Transverse colon (tissue), 4 donors: Measurements from ENCODE around the gene HELZ. TPM values are rescaled to one million over a fixed set of nuclear protein-coding genes. Genes with fewer than 3 reads are reported as not detected.
"Not testable (repeated sequence)": the region's sequence is repeated elsewhere in the genome, so short reads cannot be mapped to it uniquely, and the experiment has no call there.

Source experiments
- DNase-seq: peaks from one replicate; pipeline ENCODE4 v3.0.0-alpha.2; 2019
- H3K27ac ChIP-seq, 4 donors: fragments of 200-600 bp; sonication (generic); 2 replicates each; pipeline ENCODE4 v1.5.1; 2016 to 2018; ENCODE audit warnings: inconsistent platforms in 4 of 4
- H3K27me3 ChIP-seq: fragments of 200-600 bp; sonication (generic); 2 replicates; pipeline ENCODE4 v1.5.1; 2017; ENCODE audit warnings: inconsistent platforms
- H3K36me3 ChIP-seq, 4 donors: fragments of 200-600 bp; sonication (generic); 2 replicates each; pipeline ENCODE4 v1.5.1; 2017 to 2019; ENCODE audit warnings: inconsistent platforms in 4 of 4
- H3K4me1 ChIP-seq, 4 donors: fragments of 200-600 bp; sonication (generic); 2 replicates each; pipeline ENCODE4 v1.5.1; 2017 to 2020; ENCODE audit warnings: inconsistent platforms in 4 of 4
- H3K4me3 ChIP-seq, 4 donors: fragments of 200-600 bp; sonication (generic); 1 replicate in 1 of 4; 2 replicates in 3 of 4; pipeline versions ENCODE4 v1.5.1 to v1.6.1; 2017 to 2019; ENCODE audit warnings: inconsistent platforms in 4 of 4
- H3K9me3 ChIP-seq, 2 donors: fragments of 200-600 bp; sonication (generic); 2 replicates each; pipeline ENCODE4 v1.5.1; 2017 to 2019; ENCODE audit warnings: inconsistent platforms in 2 of 2
- CTCF ChIP-seq, 5 experiments: fragments of 200-600 bp in 3 of 5; fragments of 450-650 bp in 2 of 5; sonication (generic) in 3 of 5; IDR thresholded peaks; 1 replicate in 2 of 5; 2 replicates in 3 of 5; pipeline ENCODE4 v1.5.1; 2016 to 2017; ENCODE audit warnings: antibody characterized with exemption in 5 of 5, inconsistent platforms in 3 of 5, mild to moderate bottlenecking in 2 of 5, moderate library complexity in 1 of 5
- EP300 ChIP-seq: sonication (generic); formaldehyde crosslinking; IDR thresholded peaks from one replicate; pipeline ENCODE4 v1.6.1; 2017; ENCODE audit warnings: antibody characterized with exemption, low read depth
- POLR2A ChIP-seq: fragments of 450-650 bp; IDR thresholded peaks from one replicate; pipeline ENCODE4 v1.6.1; 2016; ENCODE audit warnings: antibody characterized with exemption, mild to moderate bottlenecking, moderate library complexity
- POLR2AphosphoS5 ChIP-seq, 3 donors: sonication (generic); formaldehyde crosslinking; IDR thresholded peaks; one replicate each; pipeline ENCODE4 v1.6.1; 2016; ENCODE audit warnings: antibody characterized with exemption in 3 of 3
- WGBS, 2 donors: methylation state at CpG; one replicate each; pipeline ENCODE4 v1.1.5; 2018; ENCODE audit warnings: low coverage in 1 of 2; 5-methylcytosine and 5-hydroxymethylcytosine counted together
- in situ Hi-C, 4 donors: fragments of 200-750 bp; cut with MboI; loops; one replicate each; pipeline versions ENCODE4 v1.15.0 to v1.15.1; 2017; ENCODE audit warnings: low sequenced_read_pairs in 3 of 4, low pct_ligation_motif_present in 1 of 4, low pct_unique_long_range_greater_than_20kb in 1 of 4
- intact Hi-C: fragments of 100-400 bp; cut with DNase I; formaldehyde crosslinking; loops from one replicate; pipeline ENCODE4 v1.15.1; 2023; ENCODE audit warnings: low total_unique reads
- total RNA-seq, 4 donors: library from RNA; depleted of rRNA; stranded (reverse); fragments of >200 nt; gene quantifications; one replicate each; pipeline ENCODE4 v1.1.0, GENCODE V29; 2016

Gene HELZ
- total RNA-seq, 4 donors from 2014 or later: 31.8 to 126 (median 56.0) TPM

- Histone ChIP-seq H3K27me3 (no peaks in the 10 kb centered on the region), H3K4me3 (no peak overlapping the region), H3K27ac (no peak overlapping the region), H3K4me1 (no peaks in the 10 kb centered on the region), H3K36me3 (no peaks in the 10 kb centered on the region), H3K9me3 (no peaks in the 10 kb centered on the region)
- in situ Hi-C loops (no loop called here), intact Hi-C loops (no loop called here)
- WGBS, 2 donors: 84 to 96% methylated on average over 5 to 13 of the region's 13 CpGs
- TF ChIP-seq CTCF (IDR thresholded peaks at IDR 0.05): no peak
- TF ChIP-seq EP300: no peak
- no peak for TF ChIP-seq POLR2A
- TF ChIP-seq POLR2AphosphoS5 (IDR thresholded peaks at IDR 0.05): no peak
- DNase-seq: no peak
Observed at GRCh38 chr17:67272312-67273047, 27.5 kb upstream of the HELZ start.

GRCh38 chr17:67271187-67271586, 26.2 kb upstream of the HELZ start:
- WGBS, 2 donors: 83 to 100% methylated on average over 1 to 2 of the region's 2 CpGs
- in situ Hi-C loops, H3K4me1 ChIP-seq, H3K4me3 ChIP-seq, intact Hi-C loops, H3K9me3 ChIP-seq, H3K27me3 ChIP-seq, H3K36me3 ChIP-seq, DNase-seq, H3K27ac ChIP-seq: not testable (repeated sequence)

GRCh38 chr17:67270416-67270815, 25.4 kb upstream of the HELZ start:
- no peaks in the 10 kb centered on the region for H3K27me3 ChIP-seq
- in situ Hi-C loops: no loop called here
- H3K27ac ChIP-seq: no peak overlapping the region
- H3K4me1 ChIP-seq: no peaks in the 10 kb centered on the region
- H3K36me3 ChIP-seq: no peaks in the 10 kb centered on the region
- intact Hi-C loops: no loop called here
- no peak overlapping the region for H3K4me3 ChIP-seq
- DNase-seq: no peak
- no peaks in the 10 kb centered on the region for H3K9me3 ChIP-seq
- TF ChIP-seq POLR2AphosphoS5 (IDR thresholded peaks at IDR 0.05): no peak
- no peak for TF ChIP-seq CTCF (IDR thresholded peaks at IDR 0.05)
- WGBS, 2 donors: 68 to 74% methylated on average over 5 to 6 of the region's 6 CpGs

GRCh38 chr17:67266496-67266895, 21.5 kb upstream of the HELZ start:
- WGBS, 2 donors: 90 to 93% methylated on average over 3 to 7 of the region's 7 CpGs
- H3K36me3 ChIP-seq: no peaks in the 10 kb centered on the region
- H3K4me1 ChIP-seq: peaks cover 0 to 4% (median 0%) of the 10 kb centered on the region in 4 donors
- no peak overlapping the region for H3K4me3 ChIP-seq
- intact Hi-C loops (no loop called here), in situ Hi-C loops (no loop called here)
- TF ChIP-seq CTCF (IDR thresholded peaks at IDR 0.05) (no peak), EP300 (no peak), POLR2A (no peak), POLR2AphosphoS5 (IDR thresholded peaks at IDR 0.05) (no peak)
- no peaks in the 10 kb centered on the region for H3K9me3 ChIP-seq
- no peaks in the 10 kb centered on the region for H3K27me3 ChIP-seq
- DNase-seq: no peak
- H3K27ac ChIP-seq: no peak overlapping the region

- TF ChIP-seq CTCF (IDR thresholded peaks at IDR 0.05) (no peak), POLR2A (no peak), EP300 (no peak), POLR2AphosphoS5 (IDR thresholded peaks at IDR 0.05) (no peak)
- Histone ChIP-seq H3K27me3 (no peaks in the 10 kb centered on the region), H3K27ac (no peak overlapping the region), H3K4me3 (no peak overlapping the region), H3K36me3 (no peaks in the 10 kb centered on the region), H3K9me3 (no peaks in the 10 kb centered on the region), H3K4me1 (peaks cover 0 to 9% (median 2%) of the 10 kb centered on the region in 4 donors)
- intact Hi-C loops: no loop called here
- no peak for DNase-seq
- in situ Hi-C loops: no loop called here
- 95% methylated on average over 4 of the region's 4 CpGs for WGBS, 2 donors
Observed at GRCh38 chr17:67265436-67266019, 20.5 kb upstream of the HELZ start.
